Fibroblast of upper back skin (primary cell): ENCODE measurements around the gene UBE2E2.
"Not testable (repeated sequence)": the region's sequence is repeated elsewhere in the genome, so short reads cannot be mapped to it uniquely, and the experiment has no call there.

Experiments
- DNase-seq: peaks from one replicate; pipeline ENCODE4 v3.0.0-alpha.2; 2013

Gene UBE2E2

DNA sequence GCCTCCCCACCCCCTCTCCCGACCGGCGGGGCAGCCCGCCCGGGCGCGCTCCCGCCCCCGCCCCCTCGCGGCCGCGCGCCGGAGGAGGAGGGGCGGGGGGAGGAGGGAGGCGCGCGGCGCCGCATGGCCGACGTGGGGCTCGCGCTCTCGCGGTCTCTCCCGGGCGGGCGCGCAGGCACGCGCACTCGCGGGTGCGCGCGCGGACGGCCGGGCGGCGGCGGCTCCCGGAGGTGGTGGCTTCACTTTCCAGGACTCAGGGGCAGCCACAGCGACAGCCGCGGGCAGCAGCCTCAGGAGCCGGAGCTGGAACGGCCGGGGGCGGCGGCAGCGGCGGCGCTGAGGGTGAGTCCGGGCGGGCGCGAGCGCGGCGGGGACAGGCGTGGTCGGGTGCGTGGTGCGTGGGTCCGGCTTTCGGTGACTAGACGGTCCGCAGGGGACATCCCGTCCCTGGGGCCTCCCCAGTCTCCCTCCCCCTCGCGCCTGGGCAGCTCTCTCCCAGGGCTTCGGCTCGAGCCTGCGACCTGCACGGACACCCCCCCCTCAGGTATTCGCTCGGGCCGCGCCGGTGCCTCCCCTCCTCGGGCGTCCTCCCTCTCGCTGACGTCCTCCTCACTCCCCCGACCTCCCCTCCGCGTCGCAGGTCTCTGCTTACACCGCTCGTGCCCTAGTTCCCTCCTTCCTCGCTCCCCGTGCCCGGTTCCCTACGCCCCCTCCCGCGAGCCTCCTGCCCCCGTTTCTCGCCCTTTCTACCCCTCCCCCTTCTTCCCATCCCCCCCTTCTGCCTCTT is at the start of gene UBE2E2:
Gene UBE2E2 (plus strand): TSS at position 407 of the 787 bp plus-strand sequence.
- DNase-seq: peak; percentile 58

DNA sequence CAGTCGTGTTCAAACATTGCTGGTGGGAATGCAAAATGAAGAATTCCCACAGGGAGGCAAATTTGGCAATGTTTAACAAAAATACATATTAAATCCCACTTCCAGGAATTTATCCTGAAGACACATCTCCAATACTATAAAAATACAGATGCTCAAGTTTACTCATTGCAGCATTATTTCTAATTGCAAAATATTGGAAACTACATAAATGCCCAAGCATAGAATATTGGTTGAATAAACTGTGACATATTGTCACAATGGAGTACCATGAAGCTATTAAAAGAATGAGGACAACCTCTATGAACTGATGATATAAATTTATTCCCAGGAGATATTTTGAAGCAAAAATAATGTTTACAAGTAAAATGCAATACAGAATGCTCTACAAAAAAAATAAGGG is 49.7 kb upstream of the UBE2E2 start:
- DNase-seq: no peak

DNA sequence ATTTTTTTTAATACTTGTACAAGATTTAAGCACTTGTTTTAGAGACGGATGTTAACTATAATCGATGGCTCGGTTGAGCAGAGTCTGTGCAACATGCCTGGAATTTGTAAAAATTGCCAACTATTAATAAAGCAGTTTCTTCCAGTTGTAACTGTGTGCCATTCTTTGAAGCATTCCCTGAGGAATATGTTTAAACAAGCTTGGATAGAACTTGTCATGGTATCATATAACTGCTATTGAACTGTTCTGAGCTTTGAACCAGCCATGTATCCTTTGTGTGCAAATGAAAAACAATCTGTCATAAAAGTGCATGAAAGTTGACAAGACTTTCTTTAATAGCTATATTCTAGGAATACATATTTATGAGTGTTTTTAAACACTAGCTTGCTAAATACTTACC is 45.8 kb upstream of the UBE2E2 start:
- no peak for DNase-seq

DNA sequence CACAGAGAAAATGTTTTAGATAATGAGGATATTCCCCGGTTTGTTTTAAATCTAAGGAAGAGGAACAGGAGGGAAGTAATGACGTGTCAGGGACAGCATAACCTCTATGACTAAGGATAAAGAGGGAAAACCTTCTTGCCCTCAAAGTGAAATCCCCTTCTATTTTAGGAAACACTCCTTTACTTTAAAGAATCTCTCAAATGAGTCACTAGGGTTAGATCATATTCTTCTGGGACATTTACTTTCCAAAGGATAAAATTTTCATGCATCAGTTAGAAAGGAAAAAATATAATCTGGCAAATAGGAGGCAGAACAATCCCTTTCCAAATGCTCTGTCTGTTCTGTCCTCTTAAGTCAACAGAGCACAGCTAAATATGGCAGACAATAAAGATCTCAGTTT is 43.2 kb upstream of the UBE2E2 start:
- peak; percentile 87 for DNase-seq

DNA sequence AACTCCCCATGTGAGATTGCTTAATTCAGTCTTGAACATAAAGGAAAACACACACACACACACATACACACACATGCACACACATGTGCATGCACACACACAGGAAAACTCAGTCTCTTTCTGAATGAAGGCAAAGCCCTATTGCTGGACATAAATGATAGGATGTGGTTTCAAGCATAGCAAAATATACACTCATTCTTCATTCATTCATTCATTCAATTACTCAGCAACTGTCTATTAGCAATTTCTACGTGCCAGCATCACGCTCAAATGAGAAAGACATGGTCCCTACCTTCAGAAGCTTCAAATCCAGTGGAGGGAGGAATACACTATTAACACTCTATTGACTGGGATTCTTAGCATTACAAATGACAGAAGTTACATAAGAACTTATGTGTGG is 41.8 kb upstream of the UBE2E2 start:
- peak; percentile 6 for DNase-seq

DNA sequence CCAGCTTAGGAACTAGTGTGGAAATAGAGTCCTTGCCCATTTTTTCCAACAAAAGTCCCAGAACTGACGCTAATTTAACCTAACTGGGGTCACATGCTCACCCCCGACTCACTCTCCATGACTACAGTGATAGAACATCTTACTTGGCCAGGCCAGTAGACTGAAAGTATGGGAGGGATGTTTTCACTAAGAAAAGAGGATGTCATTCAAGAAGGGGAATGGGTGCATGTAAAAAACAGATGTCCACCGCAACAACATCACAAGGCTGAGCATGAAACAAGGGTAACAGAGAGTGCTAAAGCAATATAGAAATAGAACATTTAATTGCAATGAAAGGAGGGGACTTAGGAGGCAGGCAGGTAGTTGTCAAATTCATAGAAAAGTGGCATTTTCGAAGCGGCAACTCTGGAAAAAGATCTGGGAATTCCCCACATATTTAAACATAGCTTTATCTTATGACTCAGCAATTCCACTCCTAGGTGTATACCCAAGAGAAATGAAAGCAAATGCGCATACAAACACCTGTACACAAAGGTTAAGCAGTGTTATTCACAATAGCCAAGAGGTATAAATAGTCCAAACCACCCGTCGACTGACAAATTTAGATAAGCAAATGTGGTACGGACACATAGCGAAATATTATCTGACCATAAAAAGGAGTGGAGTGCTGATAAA is 41.1 kb upstream of the UBE2E2 start:
- DNase-seq: no peak

DNA sequence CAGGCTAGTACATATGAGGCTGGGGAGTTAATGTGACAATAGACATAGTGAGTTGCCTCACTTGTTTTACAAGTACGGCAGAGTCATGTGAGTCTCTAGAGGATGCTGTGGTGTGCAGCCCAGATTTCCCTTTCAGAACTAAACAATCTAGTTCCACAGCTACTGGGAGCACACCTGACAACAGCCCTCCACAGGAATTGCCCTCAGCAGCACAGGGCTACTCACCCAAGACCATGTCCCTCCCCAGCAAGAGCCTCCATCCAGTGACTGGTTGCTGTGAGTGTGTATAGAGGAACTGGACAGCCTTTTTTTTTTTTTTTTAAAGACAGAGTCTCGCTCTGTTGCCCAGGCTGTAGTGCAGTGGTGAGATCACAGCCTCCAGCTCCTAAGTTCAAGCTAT is 40.2 kb upstream of the UBE2E2 start:
- no peak for DNase-seq

DNA sequence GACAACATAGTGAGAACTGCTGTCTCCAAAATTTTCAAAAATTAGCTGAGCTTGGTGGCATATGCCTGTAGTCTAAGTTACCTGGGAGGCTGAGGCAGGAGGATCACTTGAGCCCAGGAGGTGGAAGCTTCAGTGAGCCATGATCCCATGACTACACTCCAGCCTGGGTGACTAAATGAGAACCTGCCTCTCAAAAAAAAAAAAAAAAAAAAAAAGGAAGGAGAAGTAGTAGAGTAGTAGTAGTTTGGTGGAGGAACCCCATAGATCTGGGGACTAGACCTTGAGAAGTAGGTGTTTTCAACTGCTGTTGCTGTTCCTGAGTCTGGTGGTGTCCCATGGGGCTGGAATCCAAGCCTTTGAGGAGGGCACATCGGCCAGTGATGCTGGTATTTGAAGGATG is 38.4 kb upstream of the UBE2E2 start:
- DNase-seq: no peak

DNA sequence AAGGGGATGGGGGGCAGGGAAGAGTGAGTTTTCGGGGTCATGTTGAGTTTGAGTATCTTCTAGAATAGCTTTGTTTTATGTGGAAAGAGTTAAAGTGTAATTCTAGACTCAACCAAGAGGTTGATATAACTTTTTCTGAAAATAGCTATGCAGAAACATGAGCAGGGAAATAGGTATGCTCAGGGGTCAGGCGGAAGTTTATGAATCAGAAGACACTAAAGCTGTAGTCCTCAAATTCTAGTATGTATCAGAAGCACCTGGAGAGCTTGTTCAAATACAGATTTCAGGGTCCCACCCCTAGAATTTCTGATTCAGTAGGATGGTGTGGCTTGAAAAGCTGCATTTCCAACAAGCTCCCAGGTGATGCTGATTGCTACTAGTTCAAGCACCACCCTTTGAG is 37.6 kb upstream of the UBE2E2 start:
- no peak for DNase-seq

DNA sequence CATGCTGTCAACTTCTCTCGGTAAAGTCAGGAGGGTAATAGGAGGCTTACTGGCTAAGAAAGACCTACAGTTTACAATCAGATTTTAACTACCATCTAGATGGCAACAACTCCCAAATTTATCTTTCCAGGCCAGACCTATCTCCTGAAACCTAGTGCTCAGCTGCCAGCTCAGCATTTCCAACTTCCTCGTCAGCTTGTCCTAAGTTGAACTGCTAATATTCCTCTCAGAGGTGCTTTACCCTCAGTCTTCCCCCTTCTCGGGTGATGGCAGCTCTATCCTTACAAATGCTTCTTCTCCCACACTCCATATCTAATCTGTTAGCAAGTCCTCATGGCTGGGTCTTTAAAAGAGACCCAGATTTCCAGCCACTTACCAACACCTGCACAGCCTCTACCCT is 36.9 kb upstream of the UBE2E2 start:
- DNase-seq: no peak

DNA sequence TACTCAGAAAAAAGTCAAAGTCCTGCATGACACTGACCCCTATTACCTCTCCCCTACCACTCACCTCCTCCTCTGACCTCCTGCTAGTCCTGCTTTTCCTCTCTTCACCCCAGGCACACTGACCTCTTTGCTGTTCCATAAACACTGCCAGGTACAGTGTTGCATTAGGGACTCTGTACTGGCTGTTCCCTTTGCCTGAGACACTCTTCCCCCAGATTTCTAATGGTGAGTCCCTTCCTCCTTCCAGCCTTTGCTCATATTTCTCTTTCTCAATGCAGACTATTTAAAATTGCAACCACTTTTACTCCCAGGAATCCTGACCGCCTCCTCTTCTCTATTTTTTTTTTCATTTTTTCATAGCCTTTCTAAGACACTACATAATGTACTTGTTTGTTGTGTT is 36.3 kb upstream of the UBE2E2 start:
- no peak for DNase-seq

DNA sequence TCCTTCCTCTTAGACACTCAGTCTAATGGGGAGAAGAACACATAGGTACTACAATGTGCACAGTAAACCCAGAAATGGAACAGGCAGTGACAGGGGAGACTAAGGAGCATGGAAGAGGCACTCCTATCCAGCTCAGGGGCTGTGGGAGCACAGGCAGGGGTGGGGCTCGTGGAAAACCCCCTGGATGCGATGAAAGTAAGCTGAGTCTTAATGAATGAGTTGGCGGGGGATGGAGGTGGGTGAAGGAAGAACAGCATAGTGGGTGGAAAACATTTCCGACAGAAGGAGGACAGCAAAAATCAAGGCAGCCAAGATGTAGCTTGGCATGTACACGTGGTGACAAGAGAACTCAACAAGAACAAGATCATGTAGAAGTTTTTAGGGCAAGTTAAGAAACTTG is 33.6 kb upstream of the UBE2E2 start:
- no peak for DNase-seq

DNA sequence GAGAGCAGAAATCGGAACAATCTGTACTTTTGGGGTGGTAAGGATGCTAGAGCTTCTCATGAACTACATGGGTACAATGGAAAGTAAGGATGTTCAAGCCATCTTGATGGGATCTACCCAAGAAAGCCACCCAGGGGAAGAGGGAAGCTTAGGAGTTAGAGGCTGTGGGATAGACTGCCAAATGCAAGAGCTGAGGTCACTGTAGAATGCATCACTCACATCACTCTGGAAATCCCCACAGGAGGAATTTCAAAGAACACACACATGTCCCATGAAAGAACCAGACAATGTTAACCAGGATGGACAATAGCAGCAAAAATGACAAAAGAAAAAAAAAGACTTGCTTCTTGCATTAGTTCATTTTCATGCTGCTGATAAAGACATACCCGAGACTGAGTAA is 32.8 kb upstream of the UBE2E2 start:
- DNase-seq: peak; percentile 23

DNA sequence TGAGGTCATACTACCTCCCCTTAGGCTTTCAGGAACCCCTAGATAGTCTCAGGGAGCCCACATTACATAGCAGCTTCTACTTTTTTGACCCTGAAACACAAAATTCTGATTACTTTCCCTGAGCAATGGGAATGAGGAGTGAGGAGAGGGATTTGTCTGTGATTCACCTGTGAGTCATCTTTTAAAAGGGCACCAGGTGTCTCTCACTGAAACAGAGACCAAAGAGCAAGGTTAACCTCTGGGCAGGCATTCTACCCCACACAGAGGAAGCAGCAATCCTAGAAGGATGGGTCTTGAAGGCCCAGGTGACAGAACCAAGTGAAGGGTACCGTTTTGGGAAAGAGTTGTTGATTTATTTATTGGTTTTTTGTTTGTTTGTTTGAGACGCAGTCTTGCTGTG is 31.1 kb upstream of the UBE2E2 start:
- no peak for DNase-seq

DNA sequence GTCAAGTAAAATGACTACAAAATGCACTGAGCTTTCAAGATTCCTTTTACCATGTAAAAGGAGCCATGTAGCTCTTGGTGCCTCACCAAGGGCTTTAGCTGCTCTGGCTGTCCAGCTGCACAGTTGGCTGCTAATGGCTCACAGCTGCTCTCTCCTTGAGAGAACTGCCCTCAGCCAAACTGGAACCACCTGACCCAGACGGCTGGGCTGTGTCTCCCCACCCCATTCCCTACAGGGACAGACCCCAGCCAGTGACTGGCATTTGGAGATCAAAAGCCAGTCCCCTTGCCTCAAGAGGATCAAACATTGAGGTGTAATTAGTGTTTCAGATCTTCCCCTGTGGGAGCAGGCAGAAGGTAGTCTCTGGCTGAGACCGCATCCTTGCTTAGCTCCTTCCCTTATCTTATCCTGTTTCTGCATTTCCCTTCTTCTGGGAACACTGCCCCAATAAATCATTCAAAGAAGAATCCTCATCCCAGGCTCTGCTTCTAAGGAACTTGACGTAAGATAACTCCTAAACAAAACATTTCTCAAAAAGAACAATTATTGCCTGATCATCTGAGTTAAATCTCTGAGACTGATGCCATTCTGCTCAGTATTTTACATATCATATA is 28.6 kb upstream of the UBE2E2 start:
- DNase-seq: peak; percentile 25

DNA sequence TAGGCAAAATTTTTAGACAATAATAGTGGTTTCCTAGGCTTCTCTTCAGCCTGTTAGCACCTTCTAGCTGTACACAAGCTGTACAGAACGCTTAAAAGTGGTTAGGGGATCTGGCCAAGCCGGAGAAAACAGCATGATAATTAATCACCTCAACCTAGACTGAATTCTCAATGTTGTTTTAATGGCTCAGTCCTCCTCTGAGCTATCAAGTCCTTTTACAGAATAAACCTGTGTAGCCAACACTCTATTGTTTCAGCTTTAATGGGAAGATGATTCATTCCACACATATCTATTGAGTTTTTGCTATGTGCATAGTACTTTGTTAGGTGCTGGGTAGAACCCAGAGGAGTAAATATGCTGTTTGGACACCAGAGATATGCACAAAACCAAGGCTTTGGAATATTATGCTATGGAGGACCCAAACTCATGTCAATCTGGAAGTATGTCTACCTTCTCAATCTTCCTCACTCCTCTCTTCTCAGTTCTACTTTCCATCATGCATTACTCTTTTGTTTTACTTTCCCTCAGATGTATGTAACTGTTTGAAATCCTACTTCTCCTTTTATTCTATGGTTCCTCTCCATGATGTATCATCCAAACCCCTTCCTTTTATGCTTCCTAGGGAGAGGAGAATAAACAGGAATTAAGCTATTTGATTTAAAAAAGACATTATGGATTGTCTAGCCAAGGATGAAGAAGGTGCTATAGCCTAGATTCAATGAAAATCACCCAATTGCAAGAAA is 27.6 kb upstream of the UBE2E2 start:
- DNase-seq: peak; percentile 14

DNA sequence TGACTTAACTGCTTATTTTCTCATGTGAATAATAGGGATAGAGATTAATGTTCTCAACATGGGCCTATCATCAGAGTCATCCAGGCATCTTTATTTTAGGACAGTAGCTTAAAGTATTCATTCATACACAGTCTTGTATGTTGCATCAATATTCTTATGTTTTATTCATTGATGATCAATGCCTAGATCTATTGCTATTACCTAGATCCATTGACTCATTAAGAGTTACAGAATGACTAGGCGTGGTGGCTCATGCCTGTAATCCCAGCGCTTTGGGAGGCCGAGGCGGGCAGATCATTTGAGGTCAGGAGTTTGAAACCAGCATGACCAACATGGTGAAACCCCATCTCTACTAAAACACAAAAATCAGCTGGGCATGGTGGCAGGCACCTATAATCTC is 26.3 kb upstream of the UBE2E2 start:
- DNase-seq: not testable (repeated sequence)

DNA sequence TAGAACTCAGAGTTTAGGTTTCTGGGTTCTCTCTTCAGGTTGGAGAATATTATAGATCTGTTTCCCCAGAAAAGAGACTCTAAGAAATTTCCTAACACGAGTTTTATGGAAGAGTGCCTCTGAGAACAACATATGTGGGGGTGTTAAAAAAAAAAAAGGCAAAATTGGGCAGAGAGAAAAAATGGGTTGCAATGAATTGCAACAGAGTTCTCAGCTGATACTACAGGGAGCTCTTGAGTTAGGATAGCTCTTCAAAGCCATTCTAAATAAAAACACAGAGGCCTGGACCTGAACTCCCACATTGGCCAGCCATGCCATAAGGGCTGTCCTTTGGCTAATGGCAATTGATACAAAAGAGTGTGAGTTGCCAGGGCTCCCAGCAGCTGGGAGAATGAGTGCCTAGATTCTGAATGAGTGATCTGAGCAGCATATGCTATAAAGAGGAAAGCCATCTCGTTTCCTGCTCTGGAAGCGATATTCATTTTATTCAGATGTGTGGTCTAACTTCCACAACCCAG is 20.1 kb upstream of the UBE2E2 start:
- DNase-seq: no peak

DNA sequence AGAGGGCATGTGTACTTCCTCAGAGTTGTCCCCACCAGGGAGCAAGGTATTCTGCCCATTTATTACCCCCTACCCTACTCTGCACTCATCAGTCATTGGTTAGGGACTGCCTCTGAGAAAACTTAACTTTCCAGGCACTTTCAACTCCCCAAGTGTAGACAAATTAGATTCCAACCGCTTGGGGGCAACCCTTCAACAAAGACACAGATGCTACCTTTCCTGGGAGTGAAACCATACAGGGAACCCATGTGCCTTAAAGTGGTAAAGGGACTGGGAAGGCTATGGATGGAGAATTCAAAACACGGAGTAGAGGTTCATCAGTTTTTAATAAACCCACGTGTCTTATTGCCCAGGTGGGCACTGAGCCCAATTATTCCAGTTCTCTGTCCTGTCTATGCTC is 19.4 kb upstream of the UBE2E2 start:
- peak; percentile 66 for DNase-seq

DNA sequence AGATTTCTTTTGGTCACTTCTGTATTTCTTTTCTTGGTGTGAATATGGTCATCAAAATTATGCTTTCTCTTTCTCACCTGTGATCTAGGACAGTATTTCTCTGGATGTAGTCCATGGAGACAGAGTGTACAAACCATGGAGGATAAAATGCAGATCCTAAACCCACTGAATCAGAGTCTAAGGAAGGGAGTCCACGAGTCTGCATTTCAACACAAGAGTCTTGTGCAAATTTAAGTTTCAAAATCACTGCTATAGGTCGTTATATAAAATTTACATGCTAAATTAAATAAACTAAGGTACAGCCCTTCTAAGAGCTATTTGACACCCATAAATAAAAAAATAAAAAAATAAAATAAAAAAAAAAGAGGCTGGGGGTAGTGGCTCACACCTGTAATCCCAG is 17.3 kb upstream of the UBE2E2 start:
- DNase-seq: no peak

DNA sequence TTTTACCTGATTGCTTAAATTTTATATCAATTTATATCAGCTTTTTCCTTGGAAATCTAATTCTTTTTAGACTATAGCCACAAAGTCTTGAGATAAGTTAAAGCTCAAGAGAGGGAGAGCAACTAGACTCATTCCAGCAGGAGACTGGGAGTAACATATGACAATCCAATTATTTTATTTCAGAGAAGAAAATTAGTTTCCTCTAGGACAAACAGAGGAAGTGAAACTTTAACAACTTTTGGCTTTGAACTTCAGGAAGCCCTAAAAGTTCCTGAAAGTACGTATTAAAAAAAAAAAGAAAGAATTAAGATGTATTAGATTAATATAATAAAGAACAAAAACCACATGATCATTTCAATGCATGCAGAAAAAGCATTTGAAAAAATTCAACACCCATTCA is 13.9 kb upstream of the UBE2E2 start:
- no peak for DNase-seq

DNA sequence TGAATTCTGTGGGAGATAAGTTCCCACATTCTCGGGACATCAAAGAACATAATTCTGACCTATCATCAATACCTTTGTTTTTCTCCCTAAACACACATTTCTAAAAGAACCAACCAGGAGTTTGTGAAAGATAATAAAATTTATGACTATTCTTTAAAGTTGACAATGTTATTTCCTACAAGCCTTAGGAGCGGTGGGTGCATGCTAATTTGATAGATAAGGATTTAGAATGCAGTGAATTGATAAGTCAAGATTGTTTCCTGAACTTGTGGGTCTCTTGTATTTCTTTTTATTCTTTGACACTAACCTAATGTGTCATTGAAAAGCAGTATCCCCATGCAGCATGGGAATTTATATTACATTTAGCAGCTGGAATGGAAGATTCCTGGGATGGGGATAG is 10.3 kb upstream of the UBE2E2 start:
- no peak for DNase-seq

DNA sequence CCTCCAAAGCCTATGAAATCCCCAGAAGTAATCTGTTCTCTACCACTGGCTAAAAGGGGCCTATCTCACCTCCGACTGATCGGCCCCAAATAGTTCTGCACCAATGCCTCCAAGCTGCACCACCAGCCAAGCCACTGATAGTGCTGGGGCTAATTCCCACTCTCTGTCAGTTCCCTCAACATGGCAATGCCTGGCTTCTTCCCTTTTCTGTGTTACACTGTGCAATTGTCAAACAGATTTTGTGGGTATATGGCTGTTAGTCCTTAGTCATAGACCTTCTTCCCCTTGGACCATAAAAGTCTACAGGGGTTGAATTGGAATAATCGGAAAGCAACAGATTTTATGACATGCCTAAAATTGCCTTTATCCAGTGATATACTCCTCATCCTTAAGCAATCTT is 9.3 kb upstream of the UBE2E2 start:
- DNase-seq: no peak
